Posterior cingulate gyrus (tissue), 11 donors: Measurements from ENCODE around the gene RPS16.

ENCODE experiments used
- DNase-seq, 10 donors: peaks; one replicate each; pipeline versions ENCODE4 v3.0.0 to v3.0.0-alpha.2; 2020 to 2021; ENCODE audit warnings: mixed read lengths in 3 of 10
- intact Hi-C: fragments of 100-400 bp; cut with DNase I; formaldehyde crosslinking; loops from one replicate; pipeline ENCODE4 v1.15.1; 2023

RPS16 gene

DNA sequence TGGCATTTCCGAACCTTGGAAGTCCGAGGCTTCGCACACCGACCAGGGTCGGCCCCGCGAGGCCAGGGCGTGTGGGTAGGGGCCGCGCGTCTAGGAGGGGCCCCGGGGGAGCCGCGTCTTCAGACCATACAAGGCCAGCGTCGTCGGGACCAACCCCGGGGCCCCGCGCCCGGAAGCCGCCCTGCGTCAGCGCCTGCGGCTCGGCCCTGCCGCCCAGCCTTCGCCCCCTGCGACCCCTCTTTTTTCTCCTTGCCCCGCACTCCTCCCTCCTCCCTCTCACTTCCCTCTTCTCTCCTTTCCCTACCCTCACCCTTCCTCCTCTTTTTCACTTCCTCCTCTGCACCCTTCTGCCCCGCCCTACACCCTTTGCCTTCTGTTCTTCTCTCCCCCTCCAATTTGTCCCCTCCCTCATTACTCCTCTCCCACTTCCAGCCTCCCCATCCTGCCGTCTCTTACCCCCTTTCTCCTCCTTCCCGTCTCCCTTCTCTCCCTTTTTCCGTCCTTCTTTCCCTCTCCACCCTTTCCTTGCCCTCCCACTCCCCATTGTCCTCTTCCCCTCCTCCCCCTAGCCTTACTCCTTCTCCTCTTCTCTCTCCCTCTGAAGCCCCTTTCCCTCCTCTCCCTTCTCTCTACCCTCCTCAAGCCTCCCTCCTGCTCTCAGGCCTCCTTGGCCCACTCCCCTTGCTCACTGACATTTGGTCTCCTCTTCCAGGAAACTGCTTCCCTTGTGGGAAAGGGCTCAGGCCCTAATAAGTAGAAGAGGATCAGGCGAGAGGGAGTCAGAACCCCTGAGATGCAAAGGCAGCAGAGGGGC is 25.5 kb downstream of the RPS16 start:
- DNase-seq, result peak in 4 of 10 donors; percentile 18 to 91 (median 36)
- intact Hi-C loops, result loop anchor here (5.0 kb wide), 1 partner anchor 68 kb away; the partner anchor contains the start of gene SAMD4B

DNA sequence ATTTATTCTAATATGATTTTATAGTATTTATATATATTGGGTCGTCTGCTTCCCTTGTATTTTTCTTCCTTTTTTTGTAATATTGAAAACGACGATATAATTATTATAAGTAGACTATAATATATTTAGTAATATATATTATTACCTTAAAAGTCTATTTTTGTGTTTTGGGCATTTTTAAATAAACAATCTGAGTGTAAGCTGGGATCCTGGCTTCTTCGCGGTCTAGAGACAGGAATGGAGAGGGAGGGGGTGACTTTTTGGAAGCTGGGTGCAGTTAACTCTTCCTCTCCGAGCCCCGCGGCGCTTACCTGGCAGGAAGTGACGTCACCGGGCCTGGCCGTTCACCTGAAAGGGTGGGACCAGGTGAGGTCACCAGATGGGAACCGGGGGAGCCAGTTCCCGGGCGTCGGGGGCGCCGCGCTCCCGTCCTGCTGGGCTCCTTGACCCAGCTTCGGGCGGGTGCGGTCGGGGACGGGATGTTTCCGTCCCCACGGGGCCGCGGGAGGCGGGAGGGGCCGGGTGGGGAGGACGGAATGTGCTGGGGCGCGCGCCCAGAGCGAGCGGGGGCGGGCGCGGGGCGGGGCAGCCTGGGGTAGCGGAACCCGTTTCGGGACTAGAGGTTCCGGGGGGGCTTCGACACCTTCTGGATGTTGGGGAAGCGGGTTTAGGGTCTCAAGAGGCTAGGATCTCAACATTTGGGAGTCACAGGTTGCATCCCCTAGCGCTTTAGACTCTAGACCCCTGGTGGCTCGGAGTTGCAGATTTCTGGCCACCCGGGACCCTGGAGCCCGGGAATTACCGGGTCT is 26.3 kb downstream of the RPS16 start:
- intact Hi-C loops, result loop anchor here (5.0 kb wide), 1 partner anchor 67 kb away; the partner anchor contains the start of gene SAMD4B
- DNase-seq, result peak in 8 of 10 donors; percentile 45 to 91 (median 69)

- intact Hi-C loops, result no loop called here
- peak in 1 of 10 donors; percentile 80 for DNase-seq
Observed at GRCh38 chr19:39408392-39409207, 27.1 kb downstream of the RPS16 start.

DNA sequence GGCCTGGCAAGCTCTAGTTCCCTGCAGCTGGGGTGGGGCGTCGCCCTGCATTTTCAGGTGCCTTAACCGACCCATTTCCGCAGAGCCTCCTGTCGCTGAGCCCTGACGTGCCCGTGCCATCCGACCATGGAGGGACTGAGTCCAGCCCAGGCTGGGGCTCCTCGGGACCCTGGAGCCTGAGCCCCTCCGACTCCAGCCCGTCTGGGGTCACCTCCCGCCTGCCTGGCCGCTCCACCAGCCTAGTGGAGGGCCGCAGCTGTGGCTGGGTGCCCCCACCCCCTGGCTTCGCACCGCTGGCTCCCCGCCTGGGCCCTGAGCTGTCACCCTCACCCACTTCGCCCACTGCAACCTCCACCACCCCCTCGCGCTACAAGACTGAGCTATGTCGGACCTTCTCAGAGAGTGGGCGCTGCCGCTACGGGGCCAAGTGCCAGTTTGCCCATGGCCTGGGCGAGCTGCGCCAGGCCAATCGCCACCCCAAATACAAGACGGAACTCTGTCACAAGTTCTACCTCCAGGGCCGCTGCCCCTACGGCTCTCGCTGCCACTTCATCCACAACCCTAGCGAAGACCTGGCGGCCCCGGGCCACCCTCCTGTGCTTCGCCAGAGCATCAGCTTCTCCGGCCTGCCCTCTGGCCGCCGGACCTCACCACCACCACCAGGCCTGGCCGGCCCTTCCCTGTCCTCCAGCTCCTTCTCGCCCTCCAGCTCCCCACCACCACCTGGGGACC is 27.9 kb downstream of the RPS16 start:
- intact Hi-C loops, result no loop called here
- DNase-seq, result peak in 1 of 10 donors; percentile 85

DNA sequence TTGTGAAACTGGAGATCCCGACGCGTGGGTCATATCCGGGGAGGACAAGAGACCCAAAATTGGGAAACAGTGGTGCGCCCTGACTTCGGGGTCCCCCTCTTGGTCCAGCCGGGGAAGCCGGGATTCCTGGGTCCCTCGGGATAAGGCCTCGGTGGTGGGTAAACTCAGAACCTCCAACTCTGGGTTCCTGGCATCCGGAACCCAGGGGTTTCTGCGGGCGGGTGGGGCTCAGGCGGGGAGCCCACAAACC is 28.4 kb downstream of the RPS16 start:
- intact Hi-C loops, result no loop called here
- no peak for DNase-seq

GRCh38 chr19:39406656-39407409 is 28.9 kb downstream of the RPS16 start, which contains the start of gene ZFP36:
TSS of gene ZFP36 (plus strand) at chr19:39406847. CDS start at chr19:39406905, 58 bp downstream.
- intact Hi-C loops, result no loop called here
- DNase-seq, result peak; percentile 52 to 95 (median 80)

- intact Hi-C loops, result no loop called here
Observed at GRCh38 chr19:39405958-39406655, 29.6 kb downstream of the RPS16 start.

GRCh38 chr19:39405261-39405957 is 30.3 kb downstream of the RPS16 start:
- intact Hi-C loops, result no loop called here
- no peak for DNase-seq

More at GRCh38 chr19:39405958-39406655, 29.6 kb downstream of the RPS16 start:
- peak in 2 of 10 donors; percentile 50 to 66 for DNase-seq

DNA sequence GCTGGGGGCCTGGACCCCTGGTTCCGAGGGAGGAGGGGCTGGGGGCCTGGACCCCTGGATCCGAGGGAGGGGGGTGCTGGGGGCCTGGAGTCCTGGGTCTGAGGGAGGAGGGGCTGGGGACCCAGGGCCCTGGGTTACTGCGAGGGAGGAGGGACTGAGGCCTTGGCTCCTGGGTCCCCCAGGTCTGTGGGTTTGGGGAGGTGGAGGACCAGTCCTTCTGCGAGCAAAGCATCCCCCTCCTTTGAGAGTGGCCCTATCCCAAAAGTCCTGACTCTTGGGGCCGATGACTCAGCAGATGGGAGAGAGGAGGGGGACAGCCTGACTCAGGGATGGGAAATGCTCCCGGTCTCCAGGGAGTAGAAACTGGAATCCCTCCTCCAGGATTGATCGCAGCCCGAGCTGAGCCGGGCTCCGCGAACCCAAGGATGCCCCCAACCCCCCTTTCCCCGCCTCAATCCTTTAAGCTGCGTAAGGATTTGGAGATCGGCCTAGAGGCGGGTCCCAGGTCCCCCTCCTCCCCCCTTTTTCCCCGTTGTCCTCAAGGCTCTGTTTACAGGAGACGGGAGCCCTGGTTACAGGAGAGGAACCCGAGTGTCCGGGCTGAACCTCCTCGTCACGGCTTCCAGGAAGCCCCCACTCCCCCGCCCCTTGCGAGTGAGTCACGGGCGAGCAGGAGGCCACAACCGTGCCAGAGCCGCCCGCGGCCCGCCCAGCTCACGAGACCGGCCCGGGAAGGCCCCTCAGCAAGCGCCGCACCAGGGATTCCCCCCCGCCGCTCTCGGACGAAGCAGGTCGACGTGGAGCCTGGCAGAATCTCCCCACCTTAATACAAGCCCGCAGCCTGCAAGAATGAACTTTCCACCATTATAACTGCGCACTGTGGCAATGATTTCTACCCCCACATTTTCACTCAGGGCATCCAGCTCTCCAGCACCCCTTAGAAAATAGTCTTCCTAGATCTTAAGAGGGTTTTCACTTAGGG is 32.1 kb downstream of the RPS16 start:
- DNase-seq, result peak in 9 of 10 donors; percentile 53 to 95 (median 75)
- intact Hi-C loops, result no loop called here

- intact Hi-C loops, result no loop called here
- DNase-seq, result peak; percentile 49 to 94 (median 70)
Observed at GRCh38 chr19:39402346-39403300, 33.1 kb downstream of the RPS16 start.

GRCh38 chr19:39401549-39402345 is 34.0 kb downstream of the RPS16 start:
- no peak for DNase-seq
- intact Hi-C loops, result no loop called here

GRCh38 chr19:39401070-39401548 is 34.6 kb downstream of the RPS16 start:
- DNase-seq, result no peak
- intact Hi-C loops, result no loop called here

GRCh38 chr19:39400061-39400460 is 35.7 kb downstream of the RPS16 start:
- DNase-seq, result no peak
- intact Hi-C loops, result no loop called here

DNA sequence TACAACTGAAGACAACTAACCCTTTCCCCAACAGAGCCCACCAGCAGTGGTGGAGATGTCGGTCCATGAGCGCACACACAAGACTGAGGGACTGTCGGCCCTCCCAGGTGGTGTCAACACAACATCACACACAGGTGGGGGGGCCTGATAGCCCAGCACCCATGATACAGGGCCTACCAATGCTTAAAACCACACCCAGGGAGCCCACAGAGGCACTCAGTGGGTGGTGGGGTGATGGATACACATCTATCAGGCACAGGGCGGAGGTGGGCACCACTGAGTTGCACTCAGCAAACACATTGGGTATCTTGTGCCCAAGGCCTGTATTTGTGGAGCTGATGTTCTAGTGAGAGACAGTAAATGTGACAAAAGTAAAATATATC is 36.1 kb downstream of the RPS16 start:
- no peak for DNase-seq
- intact Hi-C loops, result no loop called here
